SK-N-MC (cell line): ENCODE measurements around the gene SLC1A2.

Experiments
- EZH2 ChIP-seq: fragments of 200-600 bp; sonication (generic); IDR thresholded peaks from one replicate; pipeline ENCODE4 v1.6.1; 2017; ENCODE audit warnings: antibody characterized with exemption
- POLR2AphosphoS5 ChIP-seq: IDR thresholded peaks from 2 replicates; pipeline ENCODE4 v1.6.1; 2012; ENCODE audit warnings: mild to moderate bottlenecking, low read depth, low read length, borderline replicate concordance

GRCh38 chr11:35307221-35307621, 112.1 kb downstream of the SLC1A2 start:
- no peak for TF ChIP-seq POLR2AphosphoS5
- TF ChIP-seq EZH2 = no peak
